ENCODE data around the gene GULP1.

GRCh38 chr2:188607501-188607900 lies 315.8 kb downstream of the GULP1 start:
- TF ChIP-seq POLR2A (IDR thresholded peaks at IDR 0.05; ENCODE audit: insufficient read depth in 1 of 2, low read depth in 2 of 2, low read length in 2 of 2): no peak
- no peak for TF ChIP-seq THAP7 (CRISPR knock-in tag; IDR thresholded peaks at IDR 0.05)
- TF ChIP-seq KDM1A (CRISPR knock-in tag; IDR thresholded peaks at IDR 0.05): no peak
- no peak for TF ChIP-seq MATR3 (CRISPR knock-in tag; IDR thresholded peaks at IDR 0.05)
- no peak for TF ChIP-seq CTCF (CRISPR knock-in tag; IDR thresholded peaks at IDR 0.05)
- TF ChIP-seq DR1 (CRISPR knock-in tag; IDR thresholded peaks at IDR 0.05): no peak
- no peak for TF ChIP-seq MXD4 (CRISPR knock-in tag; IDR thresholded peaks at IDR 0.05)
- TF ChIP-seq SMC3 (IDR thresholded peaks at IDR 0.05; ENCODE audit: low read length): no peak
- TF ChIP-seq ZNF687 (CRISPR knock-in tag; IDR thresholded peaks at IDR 0.05): no peak
- no peak for TF ChIP-seq MEIS2 (CRISPR knock-in tag; IDR thresholded peaks at IDR 0.05)
- TF ChIP-seq EP300 (IDR thresholded peaks at IDR 0.05; ENCODE audit: low read depth in 2 of 2, low read length in 2 of 2): no peak
- TF ChIP-seq EP300 (CRISPR knock-in tag; IDR thresholded peaks at IDR 0.05; ENCODE audit: borderline replicate concordance): no peak
- no peak for TF ChIP-seq NR1H2 (CRISPR knock-in tag; IDR thresholded peaks at IDR 0.05; ENCODE audit: borderline replicate concordance, low read depth)

All from HepG2 (cell line).